Caki2 (cell line): ENCODE data around the gene TCERG1L. TPM values are rescaled to one million over a fixed set of nuclear protein-coding genes. Genes with fewer than 3 reads are reported as not detected.

Experiments
- DNase-seq: peaks from one replicate; pipeline ENCODE4 v3.0.0-alpha.2; 2015; ENCODE audit warnings: low read depth
- in situ Hi-C: cut with HindIII; loops from 2 replicates; pipeline ENCODE4 v1.10.0; 2016; ENCODE audit warnings: low sequenced_read_pairs, low pct_unique_long_range_greater_than_20kb, mixed read lengths
- total RNA-seq: library from RNA; depleted of rRNA; stranded (reverse); fragments of >200 nt; shearing (Covaris generic); gene quantifications from 2 replicates; pipeline ENCODE4 v1.2.3, GENCODE V29; 2014; ENCODE audit warnings: low replicate concordance

TCERG1L gene
- total RNA-seq, 1 experiment from 2014 or later: not detected

- no peak for DNase-seq
- in situ Hi-C loops: no loop called here
Measured at GRCh38 chr10:131131726-131132591, 179.6 kb downstream of the TCERG1L start.

- in situ Hi-C loops: no loop called here
Measured at GRCh38 chr10:131130025-131130424, 181.5 kb downstream of the TCERG1L start.

GRCh38 chr10:131129544-131129943, 182.0 kb downstream of the TCERG1L start:
- DNase-seq: no peak
- in situ Hi-C loops: no loop called here

More at GRCh38 chr10:131130025-131130424, 181.5 kb downstream of the TCERG1L start:
- no peak for DNase-seq

- DNase-seq: no peak
- in situ Hi-C loops: no loop called here
Measured at GRCh38 chr10:131128731-131129130, 182.8 kb downstream of the TCERG1L start.

- no peak for DNase-seq
- in situ Hi-C loops: no loop called here
Measured at GRCh38 chr10:131127610-131128009, 183.9 kb downstream of the TCERG1L start.

- in situ Hi-C loops: no loop called here
- DNase-seq: no peak
Measured at GRCh38 chr10:131127138-131127589, 184.4 kb downstream of the TCERG1L start.

GRCh38 chr10:131126321-131127137, 185.0 kb downstream of the TCERG1L start:
- in situ Hi-C loops: no loop called here
- no peak for DNase-seq

- no peak for DNase-seq
- in situ Hi-C loops: no loop called here
Measured at GRCh38 chr10:131125511-131126225, 185.9 kb downstream of the TCERG1L start.

- no peak for DNase-seq
- in situ Hi-C loops: no loop called here
Measured at GRCh38 chr10:131124945-131125344, 186.6 kb downstream of the TCERG1L start.

GRCh38 chr10:131123496-131123895, 188.0 kb downstream of the TCERG1L start:
- DNase-seq: no peak
- in situ Hi-C loops: no loop called here

- DNase-seq: no peak
- in situ Hi-C loops: no loop called here
Measured at GRCh38 chr10:131121511-131122035, 189.9 kb downstream of the TCERG1L start.

- DNase-seq: no peak
- in situ Hi-C loops: no loop called here
Measured at GRCh38 chr10:131119626-131120355, 191.7 kb downstream of the TCERG1L start.

GRCh38 chr10:131117416-131118212, 193.9 kb downstream of the TCERG1L start:
- in situ Hi-C loops: no loop called here

GRCh38 chr10:131116991-131117375, 194.5 kb downstream of the TCERG1L start:
- DNase-seq: no peak
- in situ Hi-C loops: no loop called here

More at GRCh38 chr10:131117416-131118212, 193.9 kb downstream of the TCERG1L start:
- DNase-seq: no peak

- in situ Hi-C loops: no loop called here
- DNase-seq: no peak
Measured at GRCh38 chr10:131116216-131116990, 195.1 kb downstream of the TCERG1L start.

GRCh38 chr10:131115801-131116200, 195.7 kb downstream of the TCERG1L start:
- no peak for DNase-seq

More at GRCh38 chr10:131115801-131116200, 195.7 kb downstream of the TCERG1L start:
- in situ Hi-C loops: no loop called here
